ENCODE measurements around the gene CGB3. TPM values are rescaled to one million over a fixed set of nuclear protein-coding genes. Genes with fewer than 3 reads are reported as not detected.
"Not testable (repeated sequence)": the region's sequence is repeated elsewhere in the genome, so short reads cannot be mapped to it uniquely, and the experiment has no call there.

CGB3 gene
- total RNA-seq, 2 experiments from 2014 or later = not detected

DNA sequence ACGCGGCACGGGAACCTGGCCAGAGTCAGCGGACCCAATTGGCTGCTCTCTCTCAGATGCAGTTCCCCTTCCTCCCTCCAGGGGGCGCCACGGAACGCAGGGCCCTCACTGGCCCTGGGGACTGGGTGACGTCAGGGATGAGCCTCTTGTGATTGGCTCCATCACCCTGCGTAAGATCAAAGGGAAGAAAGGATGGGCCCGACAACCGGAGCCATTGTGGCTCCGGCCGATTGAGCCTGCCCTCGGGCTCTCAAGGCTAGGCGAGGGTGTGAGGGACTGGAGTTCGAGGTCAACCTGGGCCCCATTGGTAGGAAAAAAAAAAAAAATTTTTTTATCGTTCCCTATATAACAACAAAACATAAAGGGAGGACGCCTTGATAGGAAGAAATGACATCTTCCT, 12.7 kb upstream of the CGB3 start, which contains the start of gene CGB1:
Gene CGB1, minus strand, starts transcription at position 81 of the 400 bp plus-strand sequence. CDS start 184 bp downstream, outside the sequence.
- POLR2A ChIA-PET; H3K4me3 Mint-ChIP-seq; H3K27me3 Mint-ChIP-seq; H3K27ac Mint-ChIP-seq; H3K9me3 Mint-ChIP-seq; CTCF ChIA-PET; H3K4me1 Mint-ChIP-seq; H3K36me3 Mint-ChIP-seq (ENCODE audit: low read depth): not testable (repeated sequence)
- DNase-seq = peak; percentile 53

GRCh38 chr19:49031642-49032301, 7.6 kb upstream of the CGB3 start, which contains the start of gene CGB2:
CGB2 (plus strand) TSS chr19:49031890; CDS start chr19:49032096, 206 bp downstream.
- POLR2A ChIA-PET = not testable (repeated sequence)

DNA sequence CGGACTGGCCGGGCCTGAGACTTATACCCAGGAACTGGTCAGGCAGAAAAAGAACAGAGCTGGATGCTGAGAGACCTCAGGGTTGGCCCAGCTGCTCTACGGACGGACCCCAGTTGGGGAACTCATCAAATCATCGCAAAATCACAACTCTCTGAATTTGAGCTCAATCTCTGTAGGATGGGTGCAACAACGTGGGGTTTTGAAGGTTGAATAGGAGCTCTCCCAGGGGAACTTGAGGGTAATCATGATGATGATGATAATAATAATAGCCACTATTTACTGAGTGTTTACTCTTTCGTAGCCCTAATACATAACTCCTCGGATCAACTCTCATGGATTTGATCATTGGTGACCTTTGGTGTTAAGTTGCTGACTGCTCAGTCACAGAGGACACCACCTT, 6.2 kb upstream of the CGB3 start:
- CTCF ChIA-PET; H3K9me3 Mint-ChIP-seq; H3K4me1 Mint-ChIP-seq; H3K27ac Mint-ChIP-seq; H3K27me3 Mint-ChIP-seq; POLR2A ChIA-PET; H3K36me3 Mint-ChIP-seq (ENCODE audit: low read depth); DNase-seq; H3K4me3 Mint-ChIP-seq: not testable (repeated sequence)

More at GRCh38 chr19:49031642-49032301, 7.6 kb upstream of the CGB3 start, which contains the start of gene CGB2:
- CTCF ChIA-PET = interaction anchor here (0.7 to 0.9 kb wide), 2 partner anchors 12 to 32 kb away, joined by 3 read pairs; no protein-coding TSS in a partner anchor
- not testable (repeated sequence) for H3K4me1 Mint-ChIP-seq; H3K9me3 Mint-ChIP-seq; H3K36me3 Mint-ChIP-seq (ENCODE audit: low read depth); H3K27me3 Mint-ChIP-seq
- peak within 1 kb of the TSS; percentile 18 for H3K4me3 Mint-ChIP-seq
- H3K27ac Mint-ChIP-seq = peak within 1 kb of the TSS; percentile 14
- DNase-seq = peak; percentile 77

GRCh38 chr19:49029749-49030148, 5.6 kb upstream of the CGB3 start:
- H3K9me3 Mint-ChIP-seq; DNase-seq; H3K27me3 Mint-ChIP-seq; H3K4me3 Mint-ChIP-seq; POLR2A ChIA-PET; H3K36me3 Mint-ChIP-seq (ENCODE audit: low read depth); H3K4me1 Mint-ChIP-seq; H3K27ac Mint-ChIP-seq; CTCF ChIA-PET: not testable (repeated sequence)

GRCh38 chr19:49028686-49029085, 4.6 kb upstream of the CGB3 start:
- CTCF ChIA-PET = not testable (repeated sequence)

DNA sequence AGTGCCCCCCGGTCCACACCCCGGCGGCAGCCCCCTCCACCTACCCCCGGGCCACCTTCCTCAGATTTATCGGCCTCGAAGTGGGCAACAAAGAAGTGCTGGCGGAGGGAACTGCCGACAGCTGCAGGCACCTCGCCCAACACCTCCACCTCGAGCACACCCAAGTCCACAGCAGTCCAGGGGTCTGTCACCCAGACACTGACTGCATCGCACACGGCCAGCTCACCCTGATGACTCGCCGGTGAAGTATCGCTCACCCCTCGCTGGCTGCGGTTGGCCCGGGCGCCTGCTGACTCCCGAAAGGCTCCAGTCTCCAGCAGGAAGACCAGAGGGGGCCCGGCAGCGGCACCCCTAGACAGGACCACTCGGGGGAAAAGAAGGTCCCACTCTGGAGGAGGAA, 1.5 kb upstream of the CGB3 start:
- H3K9me3 Mint-ChIP-seq; H3K27ac Mint-ChIP-seq; H3K27me3 Mint-ChIP-seq; CTCF ChIA-PET; POLR2A ChIA-PET; H3K36me3 Mint-ChIP-seq (ENCODE audit: low read depth); DNase-seq; H3K4me3 Mint-ChIP-seq: not testable (repeated sequence)
- peaks cover 13% of the 10 kb centered on the region for H3K4me1 Mint-ChIP-seq

More at GRCh38 chr19:49028686-49029085, 4.6 kb upstream of the CGB3 start:
- DNase-seq; H3K9me3 Mint-ChIP-seq; POLR2A ChIA-PET; H3K4me1 Mint-ChIP-seq; H3K36me3 Mint-ChIP-seq (ENCODE audit: low read depth); H3K27ac Mint-ChIP-seq; H3K4me3 Mint-ChIP-seq; H3K27me3 Mint-ChIP-seq: not testable (repeated sequence)

- CTCF ChIA-PET; H3K9me3 Mint-ChIP-seq; POLR2A ChIA-PET; H3K27me3 Mint-ChIP-seq; H3K36me3 Mint-ChIP-seq (ENCODE audit: low read depth); H3K27ac Mint-ChIP-seq; DNase-seq; H3K4me3 Mint-ChIP-seq: not testable (repeated sequence)
- peaks cover 16% of the 10 kb centered on the region for H3K4me1 Mint-ChIP-seq
These were observed 955 bp upstream of the CGB3 start for GRCh38 chr19:49025088-49025487.

DNA sequence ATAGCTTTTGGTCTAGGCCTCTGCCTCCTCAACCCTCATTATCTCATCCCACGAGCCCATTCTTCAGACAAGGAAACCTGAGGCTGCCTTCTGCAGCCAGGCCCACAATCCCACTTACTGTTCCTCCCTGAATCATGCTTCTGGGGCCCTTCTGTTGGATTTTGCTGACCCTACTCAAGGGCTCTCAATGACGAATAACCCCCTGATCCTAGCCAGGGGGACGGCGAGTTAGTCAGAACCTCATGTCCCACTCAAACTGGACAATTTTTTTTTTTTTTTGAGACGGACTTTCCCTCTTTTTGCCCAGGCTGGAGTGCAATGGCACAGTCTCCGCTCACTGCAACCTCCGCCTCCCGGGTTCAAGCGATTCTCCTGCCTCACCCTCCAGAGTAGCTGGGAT, 2.0 kb downstream of the CGB3 start:
- POLR2A ChIA-PET = no interaction called here
- H3K4me1 Mint-ChIP-seq = peaks cover 36% of the 10 kb centered on the region
- DNase-seq = no peak
- H3K9me3 Mint-ChIP-seq = no peaks in the 10 kb centered on the region
- no peak overlapping the region for H3K4me3 Mint-ChIP-seq
- CTCF ChIA-PET = interaction anchor here (6.0 kb wide), 1 partner anchor 22 kb away, joined by 52 read pairs; no protein-coding TSS in a partner anchor
- no peak overlapping the region for H3K27ac Mint-ChIP-seq
- no peaks in the 10 kb centered on the region for H3K36me3 Mint-ChIP-seq (ENCODE audit: low read depth)
- peaks cover 9% of the 10 kb centered on the region for H3K27me3 Mint-ChIP-seq

GRCh38 chr19:49020931-49021895, 2.9 kb downstream of the CGB3 start:
- H3K27me3 Mint-ChIP-seq = peaks cover 9% of the 10 kb centered on the region
- no peak overlapping the region for H3K4me3 Mint-ChIP-seq
- H3K9me3 Mint-ChIP-seq = no peaks in the 10 kb centered on the region
- no peak overlapping the region for H3K27ac Mint-ChIP-seq
- ChIA-PET POLR2A (interaction anchor here (1.5 kb wide), 1 partner anchor 28 kb away, joined by 3 read pairs; the partner anchor contains the start of genes GYS1 and RUVBL2), CTCF (interaction anchor here (4.7 to 6.0 kb wide), 2 partner anchors 22 to 28 kb away, joined by 28 to 52 read pairs; partner anchors contain the start of genes GYS1 and RUVBL2)
- no peak for DNase-seq
- peaks cover 38% of the 10 kb centered on the region for H3K4me1 Mint-ChIP-seq
- no peaks in the 10 kb centered on the region for H3K36me3 Mint-ChIP-seq (ENCODE audit: low read depth)

GRCh38 chr19:49020342-49020741, 3.8 kb downstream of the CGB3 start:
- POLR2A ChIA-PET = interaction anchor here (1.5 kb wide), 1 partner anchor 27 kb away, joined by 3 read pairs; the partner anchor contains the start of genes GYS1 and RUVBL2
- CTCF ChIA-PET = interaction anchor here (0.8 to 6.0 kb wide), 3 partner anchors 21 to 50 kb away, joined by 3 to 52 read pairs (median 28); partner anchors contain the start of genes GYS1 and RUVBL2
- no peaks in the 10 kb centered on the region for H3K9me3 Mint-ChIP-seq
- no peak overlapping the region for H3K27ac Mint-ChIP-seq
- H3K27me3 Mint-ChIP-seq = peaks cover 9% of the 10 kb centered on the region
- H3K4me3 Mint-ChIP-seq = no peak overlapping the region
- no peak for DNase-seq
- peaks cover 3% of the 10 kb centered on the region for H3K36me3 Mint-ChIP-seq (ENCODE audit: low read depth)
- peaks cover 38% of the 10 kb centered on the region for H3K4me1 Mint-ChIP-seq

- H3K4me3 Mint-ChIP-seq = peak overlapping the region; percentile 82
- H3K4me1 Mint-ChIP-seq = peaks cover 38% of the 10 kb centered on the region
- ChIA-PET CTCF (interaction anchor here (0.8 to 6.0 kb wide), 6 partner anchors 12 to 179 kb away, joined by 3 to 52 read pairs (median 3); partner anchors contain the start of genes CGB2, GYS1 and RUVBL2), POLR2A (interaction anchor here (0.6 to 2.7 kb wide), 2 partner anchors 26 to 33 kb away, joined by 3 to 15 read pairs; partner anchors contain the start of genes GYS1 and RUVBL2)
- no peaks in the 10 kb centered on the region for H3K9me3 Mint-ChIP-seq
- peaks cover 9% of the 10 kb centered on the region for H3K27me3 Mint-ChIP-seq
- DNase-seq = peak; percentile 71
- H3K27ac Mint-ChIP-seq = peak overlapping the region; percentile 62
- peaks cover 4% of the 10 kb centered on the region for H3K36me3 Mint-ChIP-seq (ENCODE audit: low read depth)
These were observed 4.7 kb downstream of the CGB3 start for GRCh38 chr19:49019242-49019932.

Measured in activated CD4-positive, alpha-beta memory T cell treated with anti-CD3 and anti-CD28 coated beads, Interleukin-2, amount 10 ng/mL, durations not matched to agents 7 days and 5 days (primary cell).